Astrocyte of the cerebellum (primary cell): ENCODE measurements around the gene HECTD4.
"Not testable (repeated sequence)": the region's sequence is repeated elsewhere in the genome, so short reads cannot be mapped to it uniquely, and the experiment has no call there.

Source experiments
- DNase-seq: peaks from one replicate; pipeline ENCODE4 v3.0.0-alpha.2; 2011; ENCODE audit warnings: low read depth
- H3K4me3 ChIP-seq: 2 replicates; pipeline ENCODE4 v1.5.1; 2011; ENCODE audit warnings: mild to moderate bottlenecking, low read depth, low read length, moderate library complexity
- in situ Hi-C: cut with HindIII; loops from 2 replicates; pipeline ENCODE4 v1.10.0; 2017; ENCODE audit warnings: low sequenced_read_pairs
- TF ChIP-seq, protein P1 (sequence below): IDR thresholded peaks from 2 replicates; pipeline ENCODE4 v1.5.1; 2012; ENCODE audit warnings: low read length, low read depth, moderate library complexity, mild to moderate bottlenecking; ENCODE audit errors: missing control alignments

HECTD4 gene

GRCh38 chr12:112406519-112407488, 24.6 kb upstream of the HECTD4 start:
- H3K4me3 ChIP-seq, result peak overlapping the region; percentile 70
- in situ Hi-C loops, result no loop called here
- TF ChIP-seq, protein P1, sequence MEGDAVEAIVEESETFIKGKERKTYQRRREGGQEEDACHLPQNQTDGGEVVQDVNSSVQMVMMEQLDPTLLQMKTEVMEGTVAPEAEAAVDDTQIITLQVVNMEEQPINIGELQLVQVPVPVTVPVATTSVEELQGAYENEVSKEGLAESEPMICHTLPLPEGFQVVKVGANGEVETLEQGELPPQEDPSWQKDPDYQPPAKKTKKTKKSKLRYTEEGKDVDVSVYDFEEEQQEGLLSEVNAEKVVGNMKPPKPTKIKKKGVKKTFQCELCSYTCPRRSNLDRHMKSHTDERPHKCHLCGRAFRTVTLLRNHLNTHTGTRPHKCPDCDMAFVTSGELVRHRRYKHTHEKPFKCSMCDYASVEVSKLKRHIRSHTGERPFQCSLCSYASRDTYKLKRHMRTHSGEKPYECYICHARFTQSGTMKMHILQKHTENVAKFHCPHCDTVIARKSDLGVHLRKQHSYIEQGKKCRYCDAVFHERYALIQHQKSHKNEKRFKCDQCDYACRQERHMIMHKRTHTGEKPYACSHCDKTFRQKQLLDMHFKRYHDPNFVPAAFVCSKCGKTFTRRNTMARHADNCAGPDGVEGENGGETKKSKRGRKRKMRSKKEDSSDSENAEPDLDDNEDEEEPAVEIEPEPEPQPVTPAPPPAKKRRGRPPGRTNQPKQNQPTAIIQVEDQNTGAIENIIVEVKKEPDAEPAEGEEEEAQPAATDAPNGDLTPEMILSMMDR, result no peak
- no peak for DNase-seq

GRCh38 chr12:112401903-112402498, 19.8 kb upstream of the HECTD4 start:
- in situ Hi-C loops, result no loop called here
- DNase-seq, result no peak
- no peak overlapping the region for H3K4me3 ChIP-seq
- TF ChIP-seq, protein P1, result no peak

DNA sequence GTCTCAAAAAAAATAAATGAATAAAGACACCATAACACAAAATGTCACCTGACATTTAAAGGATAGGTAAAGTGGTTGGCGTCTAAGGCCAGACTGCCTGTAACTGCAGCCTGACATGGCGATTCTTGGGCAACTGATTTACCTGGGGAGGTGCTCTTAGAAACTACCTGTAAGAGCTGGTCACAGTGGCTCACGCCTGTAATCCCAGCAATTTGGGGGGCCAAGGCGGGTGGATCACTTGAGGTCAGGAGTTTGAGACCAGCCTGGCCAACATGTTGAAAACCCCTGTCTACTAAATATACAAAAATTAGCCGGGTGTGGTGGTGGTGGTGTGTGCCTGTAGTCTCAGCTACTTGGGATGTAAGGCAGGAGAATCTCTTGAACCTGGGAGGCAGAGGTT, 18.8 kb upstream of the HECTD4 start:
- in situ Hi-C loops, result no loop called here
- no peak for DNase-seq
- TF ChIP-seq, protein P1, result no peak
- no peak overlapping the region for H3K4me3 ChIP-seq

GRCh38 chr12:112393328-112393727, 11.1 kb upstream of the HECTD4 start:
- DNase-seq, result no peak
- TF ChIP-seq, protein P1, result no peak
- in situ Hi-C loops, result loop anchor here (10.0 kb wide), 1 partner anchor 119 kb away; no protein-coding TSS in a partner anchor
- H3K4me3 ChIP-seq, result no peak overlapping the region

DNA sequence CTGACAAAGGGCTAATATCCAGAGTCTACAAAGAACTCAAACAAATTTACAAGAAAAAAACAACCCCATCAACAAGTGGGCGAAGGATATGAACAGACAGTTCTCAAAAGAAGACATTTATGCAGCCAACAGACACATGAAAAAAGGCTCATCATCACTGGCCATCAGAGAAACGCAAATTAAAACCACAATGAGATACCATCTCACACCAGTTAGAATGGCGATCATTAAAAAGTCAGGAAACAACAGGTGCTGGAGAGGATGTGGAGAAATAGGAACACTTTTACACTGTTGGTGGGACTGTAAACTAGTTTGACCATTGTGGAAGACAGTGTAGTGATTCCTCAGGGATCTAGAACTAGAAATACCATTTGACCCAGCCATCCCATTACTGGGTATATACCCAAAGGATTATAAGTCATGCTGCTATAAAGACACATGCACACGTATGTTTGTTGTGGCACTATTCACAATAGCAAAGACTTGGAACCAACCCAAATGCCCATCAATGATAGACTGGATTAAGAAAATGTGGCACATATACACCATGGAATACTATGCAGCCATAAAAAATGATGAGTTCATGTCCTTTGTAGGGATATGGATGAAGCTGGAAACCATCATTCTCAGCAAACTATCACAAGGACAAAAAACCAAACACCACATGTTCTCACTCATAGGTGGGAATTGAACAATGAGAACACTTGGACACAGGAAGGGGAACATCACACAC, 7.9 kb upstream of the HECTD4 start:
- not testable (repeated sequence) for DNase-seq, H3K4me3 ChIP-seq
- in situ Hi-C loops, result loop anchor here (10.0 kb wide), 1 partner anchor 115 kb away; no protein-coding TSS in a partner anchor

DNA sequence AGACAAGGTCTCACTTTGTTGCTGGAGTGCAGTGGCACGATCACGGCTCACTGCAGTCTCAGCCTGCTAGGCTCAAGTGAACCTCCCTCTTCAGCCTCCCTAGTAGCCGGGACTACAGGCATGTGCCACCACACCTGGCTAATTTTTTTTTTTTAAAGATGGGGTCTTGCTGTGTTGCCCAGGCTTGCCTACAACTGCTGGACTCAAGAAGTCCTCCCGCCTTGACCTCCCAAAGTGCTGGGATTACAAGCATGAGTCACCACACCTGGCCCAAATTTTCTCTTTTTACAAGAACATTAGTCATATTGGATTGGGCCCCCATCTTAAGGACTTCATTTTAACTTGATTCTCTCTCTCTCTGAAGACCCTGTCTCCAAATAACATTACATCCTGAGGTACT, 7.0 kb upstream of the HECTD4 start:
- DNase-seq, result no peak
- H3K4me3 ChIP-seq, result no peak overlapping the region
- in situ Hi-C loops, result no loop called here
- TF ChIP-seq, protein P1, result no peak
